GM18502 (cell line): Measurements from ENCODE around the gene NLRP5.

Experiments used
- ATAC-seq: cut with Tn5 transposase; IDR thresholded peaks from one replicate; pipeline ENCODE4 v1.9.1; 2021; ENCODE audit warnings: mild to moderate bottlenecking; ENCODE audit not compliant: unreplicated experiment, poor library complexity

Gene NLRP5

GRCh38 chr19:56069642-56070041, 83.1 kb downstream of the NLRP5 start:
- ATAC-seq, result no peak

- no peak for ATAC-seq
Observed at GRCh38 chr19:56071151-56071550, 84.6 kb downstream of the NLRP5 start.

GRCh38 chr19:56076498-56076897, 89.9 kb downstream of the NLRP5 start:
- no peak for ATAC-seq

DNA sequence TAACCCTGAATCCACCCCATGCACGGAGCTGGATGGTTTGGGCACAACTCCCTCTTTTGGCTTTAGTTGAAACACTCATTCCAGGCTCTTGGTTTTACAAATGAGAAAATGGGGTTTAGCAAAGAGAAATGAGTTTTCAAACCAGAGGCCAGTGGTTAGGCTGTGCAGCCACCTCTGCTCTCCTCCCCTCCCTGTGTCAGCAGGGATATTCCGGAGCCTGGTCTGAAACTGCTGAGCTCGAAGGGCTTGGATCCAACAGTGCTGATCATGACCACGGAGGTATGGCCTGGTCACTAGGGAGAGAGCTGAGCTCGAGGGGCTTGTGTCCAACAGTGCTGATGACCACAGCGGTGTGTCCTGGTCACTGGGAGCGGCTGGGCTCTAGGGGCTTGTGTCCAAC, 93.0 kb downstream of the NLRP5 start:
- ATAC-seq, result no peak

GRCh38 chr19:56080669-56081401, 94.3 kb downstream of the NLRP5 start:
- ATAC-seq, result peak; percentile 80

GRCh38 chr19:56083668-56084067, 97.1 kb downstream of the NLRP5 start:
- no peak for ATAC-seq

DNA sequence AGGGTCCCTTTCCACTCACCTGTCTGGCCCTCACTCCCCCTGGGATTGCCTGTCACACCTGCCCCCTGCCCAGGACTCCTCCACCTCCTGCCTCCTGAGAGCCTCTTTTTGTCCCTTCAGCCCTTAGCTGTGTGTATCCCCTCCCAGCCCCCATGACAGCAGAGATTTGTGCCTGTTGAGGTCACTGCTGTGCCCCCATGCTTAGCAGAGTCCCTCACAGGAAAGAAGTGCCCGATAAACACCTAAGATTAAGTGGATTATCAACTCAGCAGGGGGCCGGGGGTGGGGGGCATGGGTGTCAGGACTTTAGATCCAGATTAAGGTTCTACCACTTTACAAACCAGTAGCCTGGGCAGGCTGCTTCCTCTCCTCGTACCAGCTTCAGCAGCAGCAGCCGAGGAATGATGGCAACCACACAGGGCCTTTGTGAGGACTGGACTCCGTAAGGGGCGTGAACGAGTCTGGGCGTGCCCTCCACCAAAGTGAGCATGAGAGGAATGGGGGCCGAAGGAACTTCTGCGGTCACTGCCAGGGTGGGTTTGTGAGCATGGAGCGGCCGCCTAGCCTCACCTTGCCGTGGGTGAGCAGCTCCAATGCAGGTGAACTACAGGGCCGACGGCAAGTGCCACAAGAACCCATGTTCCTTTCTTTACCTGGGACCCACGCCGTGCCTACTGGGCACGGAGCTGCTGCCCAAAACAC, 98.4 kb downstream of the NLRP5 start:
- ATAC-seq, result no peak

DNA sequence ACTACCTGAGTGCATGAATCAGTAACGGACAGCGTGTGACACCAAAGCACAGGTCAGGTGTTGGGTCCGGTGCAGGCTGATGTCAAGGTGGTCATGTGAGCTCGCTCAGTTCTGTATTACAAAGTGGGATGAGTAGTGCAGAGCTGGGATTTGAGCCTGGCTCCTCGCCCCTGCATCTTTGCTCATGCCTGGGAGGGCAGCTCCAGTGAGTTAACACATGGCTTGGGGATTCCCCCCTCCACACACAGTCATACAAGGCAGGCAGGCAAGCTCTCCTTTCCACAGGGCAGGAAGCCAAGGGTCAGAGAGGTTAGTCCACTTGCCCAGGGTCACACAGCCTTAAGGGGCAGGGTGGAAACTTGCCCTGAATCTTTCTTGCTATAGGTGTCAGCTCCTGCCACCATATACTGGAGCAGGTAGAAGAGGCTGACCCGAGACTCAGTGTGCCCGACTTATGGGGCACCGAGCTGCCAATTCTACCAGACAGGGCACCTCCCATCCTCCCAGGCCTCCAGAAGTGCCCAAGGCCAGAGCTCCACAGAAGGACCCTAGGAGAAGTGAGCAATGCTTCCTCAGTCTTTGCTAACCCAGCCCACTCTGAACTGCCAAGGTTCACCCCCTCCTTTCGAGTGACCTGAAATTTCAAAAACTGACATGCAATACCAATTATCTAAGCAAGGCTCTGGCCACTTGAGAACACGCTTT, 99.1 kb downstream of the NLRP5 start:
- no peak for ATAC-seq

- ATAC-seq, result no peak
Observed at GRCh38 chr19:56086671-56087430, 100.3 kb downstream of the NLRP5 start.

DNA sequence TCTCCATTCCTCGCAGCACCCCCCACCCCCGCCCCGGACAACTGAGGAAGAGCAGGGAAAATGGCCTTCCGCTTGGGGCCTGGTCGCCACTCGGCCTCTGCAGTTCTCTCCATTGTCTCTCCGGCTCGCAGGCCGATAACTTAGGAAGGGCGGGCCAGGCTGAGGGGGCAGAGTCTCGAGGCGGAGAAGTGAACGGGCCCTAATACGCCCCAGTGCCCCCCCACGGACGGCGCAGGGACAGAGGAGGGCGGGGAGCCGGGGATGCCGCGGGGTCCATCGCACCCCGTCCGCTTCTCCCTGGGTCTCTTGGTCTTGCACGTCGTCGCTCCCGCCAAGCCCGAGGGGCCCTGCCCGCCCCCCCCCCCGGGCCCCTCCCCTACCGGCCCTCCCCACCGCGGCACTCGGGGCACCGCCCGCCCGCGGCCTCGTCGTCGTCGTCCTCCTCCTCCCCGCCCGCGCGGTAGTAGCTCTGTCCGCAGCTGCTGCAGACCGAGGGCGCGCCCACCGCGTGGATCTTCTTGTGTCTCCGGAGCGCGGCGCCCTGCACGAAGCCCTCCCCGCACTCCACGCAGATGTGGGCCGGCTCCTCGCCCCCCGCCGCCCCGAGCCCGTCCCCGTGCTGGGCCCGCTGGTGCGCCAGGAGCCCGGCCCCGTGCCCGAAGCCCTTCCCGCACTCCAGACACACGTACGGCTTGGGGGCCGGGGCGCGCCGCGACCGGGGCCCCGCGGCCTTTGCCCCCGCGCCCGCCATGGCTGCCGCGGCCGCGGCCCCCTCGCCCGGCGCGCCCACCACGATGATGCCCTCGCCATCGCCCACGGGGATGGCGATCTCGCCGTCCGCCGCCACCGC, 101.3 kb downstream of the NLRP5 start:
- no peak for ATAC-seq

- ATAC-seq, result no peak
Observed at GRCh38 chr19:56088497-56089215, 102.1 kb downstream of the NLRP5 start.

DNA sequence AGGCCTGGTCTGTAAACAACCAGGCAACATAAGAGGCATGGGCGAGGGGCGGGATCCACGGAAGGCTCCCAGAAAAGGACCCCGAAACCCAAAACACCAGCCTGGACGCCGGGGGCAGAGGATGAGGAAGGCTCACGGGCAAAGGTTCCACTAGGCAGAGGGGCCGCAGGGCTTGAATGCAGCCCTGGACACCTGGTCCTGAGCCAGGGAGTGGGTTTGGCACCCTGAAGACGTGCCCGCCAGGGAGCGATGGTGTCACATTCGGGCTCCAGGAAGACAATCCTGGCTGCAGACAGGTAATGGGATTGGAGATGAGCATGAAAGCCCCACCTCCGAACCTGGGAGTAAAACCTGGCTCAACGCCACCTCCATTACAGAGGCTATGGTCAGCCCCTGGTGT, 102.8 kb downstream of the NLRP5 start:
- no peak for ATAC-seq

DNA sequence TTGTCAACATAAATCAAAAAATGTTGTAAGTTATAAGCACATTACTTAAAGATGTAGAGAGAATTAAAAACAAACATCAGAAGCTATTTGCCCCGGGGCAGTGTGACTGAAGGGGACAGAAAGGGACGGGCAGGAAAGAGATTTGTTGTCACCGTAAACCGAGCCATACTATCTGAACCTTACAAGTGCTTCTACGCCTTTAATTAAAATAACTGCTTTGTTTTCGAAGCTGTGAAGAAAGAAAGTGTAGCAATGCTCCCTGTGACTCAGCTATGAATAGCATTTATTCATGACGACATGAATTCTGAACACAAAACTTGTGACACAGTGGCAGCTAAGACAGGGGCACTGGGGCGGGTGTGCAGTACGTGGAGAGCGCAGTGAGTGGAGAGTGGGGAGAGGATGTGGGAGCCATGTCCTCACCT, 104.5 kb downstream of the NLRP5 start:
- no peak for ATAC-seq

- ATAC-seq, result no peak
Observed at GRCh38 chr19:56091751-56092546, 105.4 kb downstream of the NLRP5 start.

- no peak for ATAC-seq
Observed at GRCh38 chr19:56092685-56093631, 106.4 kb downstream of the NLRP5 start.

- no peak for ATAC-seq
Observed at GRCh38 chr19:56094449-56094848, 107.9 kb downstream of the NLRP5 start.

DNA sequence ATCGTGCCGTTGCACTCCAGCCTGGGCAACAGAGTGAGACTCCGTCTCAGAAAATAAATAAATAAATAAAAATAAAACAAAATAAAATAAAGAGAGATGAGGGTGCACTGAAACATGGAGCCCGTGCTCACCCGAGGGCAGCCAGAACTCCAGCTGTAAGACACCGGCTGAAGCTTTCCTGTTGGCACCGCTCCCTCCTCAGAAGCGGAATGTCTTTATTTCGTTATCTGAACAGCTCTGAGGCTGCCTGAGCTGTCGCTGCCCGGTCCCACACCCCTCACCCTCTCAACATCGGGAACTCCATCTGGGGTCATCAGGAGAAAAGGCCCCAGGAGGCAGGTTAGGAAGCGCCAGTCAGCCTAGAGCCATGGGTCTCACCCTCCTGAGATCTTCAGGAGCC, 110.1 kb downstream of the NLRP5 start:
- ATAC-seq, result no peak
